RKO (cell line): ENCODE measurements around the gene ALCAM.

Source experiments
- DNase-seq: peaks from one replicate; pipeline ENCODE4 v3.0.0-alpha.2; 2016; ENCODE audit warnings: low spot score

Gene ALCAM

GRCh38 chr3:105356988-105357387, 9.7 kb upstream of the ALCAM start:
- no peak for DNase-seq

DNA sequence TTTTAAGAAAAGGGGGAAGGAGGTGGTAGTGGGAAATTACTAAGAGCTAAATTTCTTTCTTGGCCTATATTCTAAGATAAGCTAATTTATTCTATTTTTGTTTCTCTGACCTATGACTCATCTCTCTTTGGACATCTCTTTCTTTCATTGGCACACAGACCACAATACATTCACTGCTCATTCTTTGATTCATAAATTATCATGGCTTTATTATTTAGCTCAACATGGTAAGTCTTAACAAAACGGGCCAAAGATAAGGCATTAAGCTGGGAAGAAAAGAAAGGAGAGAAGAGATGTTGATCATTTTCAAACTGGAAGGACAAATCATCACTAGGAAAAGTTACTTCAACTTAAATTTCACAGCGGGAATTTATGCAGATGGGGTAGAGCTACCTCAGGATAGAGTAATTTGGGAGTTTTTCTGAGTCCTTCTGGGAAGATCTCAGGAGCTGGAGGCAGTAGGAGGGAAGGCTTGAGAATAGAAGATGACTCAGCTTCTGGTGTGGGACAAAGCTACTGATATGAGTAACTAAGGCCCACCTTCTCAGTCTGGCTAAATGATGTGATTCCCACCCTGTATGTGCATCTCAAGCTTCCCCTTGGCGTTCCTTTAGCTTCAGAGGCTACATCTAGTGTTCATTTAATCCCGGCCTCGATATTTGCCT, 7.5 kb upstream of the ALCAM start:
- DNase-seq: no peak

GRCh38 chr3:105360003-105360402, 6.7 kb upstream of the ALCAM start:
- no peak for DNase-seq

GRCh38 chr3:105362021-105362665, 4.6 kb upstream of the ALCAM start:
- DNase-seq: peak; percentile 85

DNA sequence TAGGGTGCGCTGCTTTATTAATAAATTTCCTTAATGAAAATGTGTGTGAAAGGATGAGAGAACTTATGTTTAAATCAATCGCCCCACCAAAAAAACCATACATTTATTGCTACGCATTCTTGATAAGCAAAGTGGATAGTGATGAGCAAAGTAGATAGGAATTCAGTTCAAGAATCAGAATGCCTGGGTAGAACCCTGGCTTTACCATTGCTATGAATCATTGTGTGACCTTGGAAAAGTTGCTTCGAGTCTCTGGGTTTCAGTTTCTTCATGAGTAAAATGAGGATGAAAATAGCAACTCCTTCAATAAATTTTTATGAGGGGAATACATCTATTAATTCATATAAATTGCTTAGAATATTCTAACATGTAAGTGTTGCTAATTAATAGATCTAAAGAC, 2.6 kb upstream of the ALCAM start:
- DNase-seq: peak; percentile 78

DNA sequence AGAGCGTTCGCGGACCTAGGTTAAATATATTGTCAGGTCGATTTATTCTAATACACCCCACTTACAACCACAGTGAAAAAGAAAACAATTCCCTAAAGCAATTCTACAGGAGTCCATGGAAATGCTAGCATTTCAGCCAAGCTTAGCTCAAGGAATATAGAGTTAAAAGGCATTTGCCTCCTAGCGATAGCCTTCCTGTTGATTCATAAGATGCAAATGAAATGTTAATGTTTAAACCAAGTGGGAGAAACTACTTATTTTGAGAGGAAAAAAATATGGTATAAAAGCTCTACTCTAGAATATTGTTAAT, 1.7 kb upstream of the ALCAM start:
- DNase-seq: peak; percentile 55

- DNase-seq: peak; percentile 85
These were observed 1.1 kb upstream of the ALCAM start for GRCh38 chr3:105365391-105366325.

- peak; percentile 29 for DNase-seq
These were observed 325 bp downstream of the ALCAM start for GRCh38 chr3:105367063-105367405.

GRCh38 chr3:105367406-105368213, 901 bp downstream of the ALCAM start:
- peak; percentile 84 for DNase-seq

DNA sequence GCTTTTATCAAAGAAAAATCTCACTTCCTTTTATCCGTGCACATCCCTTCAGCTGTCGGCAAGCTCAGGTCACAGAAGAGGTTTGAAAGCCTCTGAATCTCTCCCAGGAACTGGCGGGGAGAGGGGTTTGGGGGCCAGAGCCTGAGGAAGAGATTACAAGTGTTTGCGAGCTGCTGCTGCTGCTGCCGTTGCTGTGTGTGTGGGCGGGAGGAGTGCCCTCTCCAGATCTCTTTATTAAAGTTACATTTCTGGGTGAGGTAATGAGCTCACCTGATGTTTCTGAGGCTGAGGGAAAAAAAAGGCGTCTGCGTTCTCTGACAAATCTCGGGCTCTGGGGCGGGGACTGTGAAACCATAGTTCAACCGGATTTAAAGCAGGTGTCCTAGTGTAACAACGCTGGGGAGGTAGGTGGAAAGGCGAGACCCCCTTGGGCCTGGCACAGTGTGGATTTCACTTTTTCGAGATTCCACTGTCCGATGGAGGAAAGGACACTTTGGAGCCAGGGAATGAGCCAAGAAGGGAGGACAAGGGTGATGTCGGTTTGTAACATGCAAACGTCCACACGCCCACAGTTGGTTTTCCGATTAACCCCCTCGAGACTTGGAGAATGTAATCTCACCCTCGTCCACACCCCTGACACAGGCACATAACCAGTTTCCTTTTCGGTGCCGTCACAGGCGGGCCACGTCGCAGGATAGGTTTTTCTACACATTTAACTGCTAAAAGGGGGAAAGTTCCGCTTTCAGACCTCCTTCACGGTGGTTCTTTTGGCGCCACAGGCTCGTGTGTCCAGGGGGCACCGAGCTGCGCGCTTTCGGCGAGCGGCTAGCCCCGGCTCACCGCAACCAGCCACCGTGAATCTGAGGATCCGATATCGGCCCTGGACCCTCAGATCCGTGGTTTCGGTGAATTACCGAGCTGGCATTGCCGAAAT, 2.1 kb downstream of the ALCAM start:
- DNase-seq: peak; percentile 86

- DNase-seq: peak; percentile 92
These were observed 3.0 kb downstream of the ALCAM start for GRCh38 chr3:105369500-105370371.

DNA sequence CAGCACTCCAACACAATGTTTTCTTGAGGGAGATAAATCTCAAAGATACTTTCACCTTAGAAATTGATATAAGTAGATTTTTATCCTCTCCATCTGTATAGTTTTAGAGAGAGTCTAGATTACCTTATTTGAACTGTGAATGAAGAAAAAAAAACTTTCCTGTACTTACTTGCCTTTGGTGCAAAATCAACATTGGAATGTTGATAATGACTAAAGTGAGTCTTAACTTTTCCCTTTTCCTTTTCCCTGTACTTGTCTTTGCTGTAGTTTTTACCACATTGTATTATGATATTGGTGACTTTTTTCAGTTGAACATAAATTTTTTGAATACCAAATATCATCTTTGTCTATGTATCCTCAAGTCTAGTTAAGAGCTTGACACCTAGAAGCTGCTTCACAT, 6.7 kb downstream of the ALCAM start:
- DNase-seq: no peak

- DNase-seq: no peak
These were observed 9.2 kb downstream of the ALCAM start for GRCh38 chr3:105375750-105376511.

DNA sequence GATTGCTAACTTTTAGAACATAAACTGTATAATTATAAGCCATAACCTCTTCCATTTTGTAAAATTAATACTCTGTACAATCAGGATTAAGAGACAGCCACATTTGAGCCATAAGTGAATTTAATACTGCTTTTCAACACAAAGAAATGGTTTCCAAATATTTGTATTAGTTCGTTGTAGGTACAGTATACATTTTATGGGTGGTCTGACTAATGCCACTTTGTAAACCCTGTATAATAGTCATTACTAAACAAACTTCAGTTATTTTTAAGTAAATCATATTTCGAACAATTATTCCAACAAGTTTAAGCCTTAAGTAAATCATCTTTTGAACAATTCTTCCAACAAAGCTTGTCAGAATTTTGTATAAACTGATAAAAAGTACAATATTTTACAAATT, 11.0 kb downstream of the ALCAM start:
- DNase-seq: no peak

- DNase-seq: no peak
These were observed 18.5 kb downstream of the ALCAM start for GRCh38 chr3:105385179-105385578.

DNA sequence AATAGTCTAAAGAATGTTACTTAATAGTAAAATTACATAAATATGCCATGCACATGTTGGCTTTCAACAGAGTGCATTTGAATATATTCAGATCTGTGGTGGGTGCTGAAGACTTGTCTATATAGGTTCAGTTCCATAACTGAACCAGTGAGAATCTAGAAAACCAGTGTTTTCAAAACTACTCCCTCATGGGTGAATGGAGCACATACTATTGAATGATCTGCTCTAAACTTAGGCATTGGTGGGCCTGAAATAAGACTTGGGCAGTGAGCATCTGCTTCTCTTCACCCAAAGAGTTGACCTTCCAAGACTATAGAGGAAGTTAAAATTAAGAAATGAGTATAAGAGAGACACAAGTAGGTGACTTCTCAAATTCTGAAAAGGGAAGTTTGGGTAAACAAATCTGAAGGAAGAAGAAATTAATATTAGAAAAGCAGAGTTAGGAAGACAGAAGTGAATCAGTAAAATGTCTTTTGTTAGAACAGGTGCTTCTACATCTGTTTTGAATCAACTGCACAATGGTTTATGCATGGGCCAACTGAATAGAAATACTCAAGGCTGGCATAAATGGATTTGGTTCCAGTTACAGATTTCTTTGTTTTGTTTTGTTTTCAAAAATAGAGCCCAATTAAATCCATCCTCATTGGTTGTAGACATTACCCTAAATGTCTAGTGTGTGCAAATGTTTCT, 19.3 kb downstream of the ALCAM start:
- DNase-seq: no peak

- no peak for DNase-seq
These were observed 20.5 kb downstream of the ALCAM start for GRCh38 chr3:105387122-105387751.

DNA sequence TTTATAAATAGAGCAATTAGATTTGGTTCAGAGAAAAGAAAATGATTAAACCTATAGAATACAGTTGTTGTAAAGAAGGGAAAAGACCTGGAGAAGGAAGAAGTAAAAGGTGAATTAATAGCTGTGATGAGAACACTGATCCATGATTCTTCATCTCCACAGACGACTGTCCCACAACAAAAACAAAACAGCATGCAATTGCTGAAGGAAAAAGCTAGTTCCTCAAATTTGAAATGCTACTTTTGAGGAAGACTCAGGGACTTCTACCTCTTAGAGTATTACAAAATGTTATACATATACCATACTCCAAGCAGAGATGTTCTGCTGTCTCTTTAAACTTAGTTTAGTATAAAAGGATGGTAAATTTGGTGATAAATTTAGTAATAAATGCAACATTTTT, 21.5 kb downstream of the ALCAM start:
- DNase-seq: no peak
